ENCODE measurements around the gene DPH2. TPM values are rescaled to one million over a fixed set of nuclear protein-coding genes. Genes with fewer than 3 reads are reported as not detected.

DPH2 gene, protein sequence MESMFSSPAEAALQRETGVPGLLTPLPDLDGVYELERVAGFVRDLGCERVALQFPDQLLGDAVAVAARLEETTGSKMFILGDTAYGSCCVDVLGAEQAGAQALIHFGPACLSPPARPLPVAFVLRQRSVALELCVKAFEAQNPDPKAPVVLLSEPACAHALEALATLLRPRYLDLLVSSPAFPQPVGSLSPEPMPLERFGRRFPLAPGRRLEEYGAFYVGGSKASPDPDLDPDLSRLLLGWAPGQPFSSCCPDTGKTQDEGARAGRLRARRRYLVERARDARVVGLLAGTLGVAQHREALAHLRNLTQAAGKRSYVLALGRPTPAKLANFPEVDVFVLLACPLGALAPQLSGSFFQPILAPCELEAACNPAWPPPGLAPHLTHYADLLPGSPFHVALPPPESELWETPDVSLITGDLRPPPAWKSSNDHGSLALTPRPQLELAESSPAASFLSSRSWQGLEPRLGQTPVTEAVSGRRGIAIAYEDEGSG
- total RNA-seq, result 32.6 TPM

DNA sequence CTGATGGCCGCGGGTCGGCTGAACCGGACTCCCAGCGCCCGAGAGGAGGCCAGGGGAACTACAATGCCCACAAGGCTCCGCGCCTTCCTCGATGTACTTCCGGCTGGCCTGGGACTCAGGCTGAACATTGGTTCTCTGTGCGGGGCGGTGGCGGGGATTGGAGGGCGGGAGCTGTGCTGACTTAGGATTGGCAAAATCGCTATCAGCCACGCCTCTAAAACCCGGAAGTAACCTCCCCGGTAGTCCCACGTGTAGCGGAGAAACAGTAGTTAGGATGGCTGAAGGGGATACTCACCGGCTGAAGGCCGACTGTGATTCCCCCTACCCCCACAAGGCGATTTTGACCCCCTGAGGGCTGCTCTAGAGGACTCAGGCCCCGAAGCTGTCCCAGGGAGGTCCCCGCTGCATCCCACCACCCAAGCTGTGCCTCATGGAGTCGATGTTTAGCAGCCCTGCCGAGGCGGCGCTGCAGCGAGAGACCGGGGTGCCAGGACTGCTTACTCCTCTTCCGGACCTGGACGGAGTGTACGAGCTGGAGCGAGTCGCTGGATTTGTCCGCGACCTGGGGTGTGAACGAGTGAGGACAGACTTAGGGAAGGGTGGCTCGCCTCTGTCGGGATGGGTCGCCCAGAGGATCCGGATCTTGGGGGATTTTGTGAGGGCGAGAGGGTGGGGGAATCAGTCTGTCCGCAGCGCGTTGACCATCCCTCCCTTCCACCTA lies at the start of gene DPH2:
Gene DPH2, plus strand, starts transcription at position 265 of the 721 bp plus-strand sequence. Its CDS starts 166 bp downstream, at position 431.
- peak; percentile 76 to 98 (median 96) for DNase-seq (ENCODE audit: low read depth in 2 of 3, low spot score in 2 of 3)

DNA sequence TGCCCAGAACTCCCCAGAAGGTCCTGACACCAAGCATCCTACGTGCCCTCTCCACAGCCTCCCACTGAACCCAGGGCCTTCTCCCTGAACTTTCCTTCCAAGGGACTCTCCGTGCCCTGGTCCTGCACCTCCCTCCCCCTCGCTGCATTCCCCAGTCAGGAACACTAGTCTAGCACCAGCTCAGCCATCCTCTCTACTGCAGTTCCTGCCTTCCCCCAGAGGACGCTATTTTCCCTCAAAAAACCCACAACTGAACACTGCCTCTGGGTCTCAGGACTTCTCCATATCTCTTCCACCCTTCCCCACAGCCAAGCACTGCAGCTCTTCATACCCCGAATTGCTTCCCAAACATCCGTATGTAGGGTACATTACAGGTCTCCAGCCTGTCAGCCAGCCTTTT lies 48.8 kb upstream of the DPH2 start:
- DNase-seq (ENCODE audit: low read depth in 2 of 3, low spot score in 2 of 3), result no peak

DNA sequence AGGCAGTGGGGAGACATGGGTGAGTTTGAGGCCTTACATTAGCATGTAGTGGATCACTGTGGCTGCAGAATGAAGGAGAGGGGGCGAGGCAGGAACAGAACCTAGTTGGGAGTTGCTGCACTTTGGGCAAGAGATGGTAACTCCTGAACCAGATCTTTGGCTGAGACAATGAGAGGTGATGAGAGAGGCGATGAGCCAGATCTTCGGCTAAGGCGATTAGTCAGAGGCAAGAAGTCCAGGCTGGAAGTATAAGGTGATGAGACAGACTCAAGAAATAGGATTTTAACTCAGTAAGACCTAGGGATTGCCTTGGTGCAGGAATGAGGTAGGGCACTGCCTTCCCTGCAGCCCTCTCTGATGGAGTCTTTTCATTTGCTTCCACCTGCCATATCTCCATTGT lies 45.3 kb upstream of the DPH2 start:
- DNase-seq (ENCODE audit: low read depth in 2 of 3, low spot score in 2 of 3), result no peak

DNA sequence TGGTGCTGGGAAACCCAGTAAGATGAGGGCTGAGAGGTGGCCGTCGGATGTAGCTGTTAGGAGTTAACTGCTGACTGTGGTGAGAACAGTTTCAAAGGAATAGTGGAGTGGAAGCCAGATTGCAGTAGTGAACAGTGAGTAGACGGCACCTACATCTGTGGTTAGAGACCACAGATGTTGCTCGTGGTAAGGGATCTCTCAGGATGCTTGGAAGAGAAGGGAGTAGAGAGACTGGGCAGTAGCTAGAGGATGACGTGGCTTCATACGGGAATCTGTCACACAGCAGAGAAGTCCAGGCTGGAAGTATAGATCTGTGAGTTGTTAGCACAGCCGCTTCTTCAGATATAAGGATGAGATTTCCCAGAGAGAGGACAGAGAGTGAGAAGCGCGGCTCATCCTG lies 44.0 kb upstream of the DPH2 start:
- no peak for DNase-seq (ENCODE audit: low read depth in 2 of 3, low spot score in 2 of 3)

DNA sequence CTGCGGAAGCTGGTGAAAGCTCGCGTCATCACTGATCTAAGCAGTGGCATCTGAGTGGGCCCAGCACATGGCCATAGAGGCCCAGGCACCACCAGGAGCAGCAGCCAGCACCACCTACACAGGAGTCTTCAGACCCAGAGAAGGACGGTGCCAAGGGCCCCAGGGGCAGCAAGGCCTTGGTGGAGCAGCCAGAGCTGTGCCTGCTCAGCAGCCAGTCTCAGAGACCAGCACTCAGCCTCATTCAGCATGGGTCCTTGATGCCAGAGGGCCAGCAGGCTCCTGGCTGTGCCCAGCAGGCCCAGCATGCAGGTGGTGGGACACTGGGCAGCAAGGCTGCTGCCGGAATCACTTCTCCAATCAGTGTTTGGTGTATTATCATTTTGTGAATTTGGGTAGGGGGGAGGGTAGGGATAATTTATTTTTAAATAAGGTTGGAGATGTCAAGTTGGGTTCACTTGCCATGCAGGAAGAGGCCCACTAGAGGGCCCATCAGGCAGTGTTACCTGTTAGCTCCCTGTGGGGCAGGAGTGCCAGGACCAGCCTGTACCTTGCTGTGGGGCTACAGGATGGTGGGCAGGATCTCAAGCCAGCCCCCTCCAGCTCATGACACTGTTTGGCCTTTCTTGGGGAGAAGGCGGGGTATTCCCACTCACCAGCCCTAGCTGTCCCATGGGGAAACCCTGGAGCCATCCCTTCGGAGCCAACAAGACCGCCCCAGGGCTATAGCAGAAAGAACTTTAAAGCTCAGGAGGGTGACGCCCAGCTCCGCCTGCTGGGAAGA lies 39.5 kb upstream of the DPH2 start:
- DNase-seq (ENCODE audit: low read depth in 2 of 3, low spot score in 2 of 3), result peak in 1 of 3 donors; percentile 32

DNA sequence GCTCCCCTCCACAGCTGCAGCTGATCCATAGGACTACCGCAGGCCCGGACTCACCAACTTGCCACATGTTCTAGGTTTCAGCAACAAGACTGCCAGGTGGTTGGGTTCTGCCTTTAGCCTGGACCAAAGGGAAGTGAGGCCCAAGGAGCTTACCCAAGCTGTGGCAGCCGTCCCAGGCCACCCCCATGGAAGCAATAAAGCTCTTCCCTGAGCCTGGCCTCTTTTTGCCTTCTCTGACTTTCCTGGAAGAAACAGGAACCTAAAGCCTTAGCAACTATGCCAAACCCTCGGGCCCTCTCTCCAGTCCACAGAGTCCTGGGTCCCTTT lies 38.9 kb upstream of the DPH2 start:
- no peak for DNase-seq (ENCODE audit: low read depth in 2 of 3, low spot score in 2 of 3)

DNA sequence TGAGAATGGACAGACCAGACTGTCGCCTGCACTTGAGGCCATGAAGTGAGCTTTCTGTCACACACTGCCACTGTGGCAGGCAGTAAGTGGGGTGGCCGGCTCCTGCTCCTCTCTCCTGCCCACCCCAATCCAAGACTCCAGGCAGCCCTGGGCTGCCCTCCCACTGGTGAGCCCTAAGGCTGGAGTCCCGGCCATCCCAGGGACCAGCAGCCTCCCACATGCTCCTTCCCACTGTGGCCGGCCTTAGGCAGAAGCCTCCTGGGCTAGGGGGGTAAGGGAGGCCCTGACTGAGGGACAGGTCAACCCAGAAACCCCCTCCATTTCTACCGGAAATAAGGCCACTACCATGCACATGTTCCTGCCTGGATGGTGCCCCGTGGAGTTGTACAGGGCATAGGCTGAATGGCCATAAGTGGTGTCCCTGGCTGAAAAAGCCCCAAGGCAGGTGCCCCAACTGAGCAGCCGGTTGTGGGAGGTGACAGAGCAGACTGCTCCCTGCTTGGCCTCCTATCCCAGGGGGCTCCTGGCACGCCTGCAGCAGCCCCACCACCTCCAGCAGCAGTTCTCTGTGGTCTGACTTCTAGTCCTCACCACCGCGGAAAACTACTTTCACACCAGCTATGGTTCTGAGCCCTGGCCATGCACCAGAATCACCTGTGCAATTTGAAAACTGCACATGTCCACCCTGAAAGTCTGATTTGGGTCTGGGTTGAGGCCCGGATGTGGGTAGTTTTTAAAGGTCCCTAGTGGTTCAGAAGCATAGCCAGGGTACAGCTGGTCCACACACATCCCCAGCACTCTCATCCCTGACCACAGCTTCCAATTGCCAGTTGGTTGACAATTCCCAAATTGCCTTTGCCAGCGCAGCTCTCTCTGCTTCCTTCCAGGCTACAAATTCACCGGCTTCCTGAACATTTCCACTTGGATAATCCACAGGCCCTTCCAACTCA lies 37.8 kb upstream of the DPH2 start:
- DNase-seq (ENCODE audit: low read depth in 2 of 3, low spot score in 2 of 3), result no peak

DNA sequence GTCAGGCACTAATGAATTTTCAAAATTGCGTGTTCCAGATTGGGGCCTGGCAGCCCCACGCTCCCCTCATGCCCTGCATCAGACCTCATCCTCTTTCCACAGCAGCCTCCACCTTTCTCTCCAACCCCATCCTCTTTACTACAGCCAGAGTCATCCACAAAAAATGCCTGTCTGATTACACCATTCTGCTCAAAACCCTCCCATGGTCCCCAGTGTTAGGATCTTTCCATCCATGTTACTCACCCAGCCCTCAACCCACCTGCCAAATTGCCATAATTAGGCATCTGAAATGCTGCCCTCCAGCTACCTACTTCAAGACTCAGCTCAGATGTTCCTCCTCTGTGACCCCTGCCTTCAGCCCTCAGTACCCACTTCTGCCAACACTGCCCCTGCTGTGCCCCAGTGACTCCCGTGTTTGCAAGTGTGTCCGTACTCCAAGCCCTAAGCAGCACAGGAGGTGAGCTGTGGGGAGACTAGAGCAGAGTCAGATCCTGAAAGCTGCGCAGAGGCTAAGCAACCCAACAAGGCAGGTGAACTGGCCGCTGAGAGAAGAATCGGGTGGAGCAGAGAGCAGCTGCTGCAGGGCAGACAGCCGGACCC lies 36.9 kb upstream of the DPH2 start:
- DNase-seq (ENCODE audit: low read depth in 2 of 3, low spot score in 2 of 3), result peak in 1 of 3 donors; percentile 22

DNA sequence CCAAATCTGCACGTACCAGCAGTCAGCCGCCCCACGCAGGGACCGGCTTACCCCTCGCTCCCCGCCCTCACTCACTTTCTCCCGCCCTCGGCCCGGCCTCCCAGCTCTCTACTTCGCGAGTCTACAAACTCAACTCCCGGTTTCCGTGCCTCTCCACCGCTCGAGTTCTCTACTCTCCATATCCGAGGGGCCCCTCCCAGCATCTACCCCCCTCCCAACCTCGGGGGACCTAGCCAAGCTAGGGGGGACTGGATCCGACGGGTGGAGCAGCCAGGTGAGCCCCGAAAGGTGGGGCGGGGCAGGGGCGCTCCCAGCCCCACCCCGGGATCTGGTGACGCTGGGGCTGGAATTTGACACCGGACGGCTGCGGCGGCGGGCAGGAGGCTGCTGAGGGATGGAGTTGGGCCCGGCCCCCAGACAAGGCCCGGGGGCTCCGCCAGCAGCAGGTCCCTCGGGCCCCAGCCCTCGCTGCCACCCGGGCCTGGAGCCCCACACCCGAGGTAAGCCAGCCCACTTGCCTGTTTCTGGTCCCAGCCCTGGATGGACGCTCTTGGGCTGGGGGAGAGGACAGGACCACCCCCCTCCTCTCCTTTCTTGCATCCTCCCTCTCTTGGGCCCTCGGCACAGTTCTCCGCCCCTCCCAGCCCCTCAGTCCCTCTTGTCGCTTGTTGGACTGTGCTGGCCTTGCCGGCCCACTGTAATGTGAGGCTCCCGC lies 36.3 kb upstream of the DPH2 start, which contains the start of gene ARTN:
Gene ARTN, plus strand, starts transcription at position 416 of the 715 bp plus-strand sequence. CDS start 1,856 bp downstream, outside the sequence.
- peak in 1 of 3 donors; percentile 17 for DNase-seq (ENCODE audit: low read depth in 2 of 3, low spot score in 2 of 3)

DNA sequence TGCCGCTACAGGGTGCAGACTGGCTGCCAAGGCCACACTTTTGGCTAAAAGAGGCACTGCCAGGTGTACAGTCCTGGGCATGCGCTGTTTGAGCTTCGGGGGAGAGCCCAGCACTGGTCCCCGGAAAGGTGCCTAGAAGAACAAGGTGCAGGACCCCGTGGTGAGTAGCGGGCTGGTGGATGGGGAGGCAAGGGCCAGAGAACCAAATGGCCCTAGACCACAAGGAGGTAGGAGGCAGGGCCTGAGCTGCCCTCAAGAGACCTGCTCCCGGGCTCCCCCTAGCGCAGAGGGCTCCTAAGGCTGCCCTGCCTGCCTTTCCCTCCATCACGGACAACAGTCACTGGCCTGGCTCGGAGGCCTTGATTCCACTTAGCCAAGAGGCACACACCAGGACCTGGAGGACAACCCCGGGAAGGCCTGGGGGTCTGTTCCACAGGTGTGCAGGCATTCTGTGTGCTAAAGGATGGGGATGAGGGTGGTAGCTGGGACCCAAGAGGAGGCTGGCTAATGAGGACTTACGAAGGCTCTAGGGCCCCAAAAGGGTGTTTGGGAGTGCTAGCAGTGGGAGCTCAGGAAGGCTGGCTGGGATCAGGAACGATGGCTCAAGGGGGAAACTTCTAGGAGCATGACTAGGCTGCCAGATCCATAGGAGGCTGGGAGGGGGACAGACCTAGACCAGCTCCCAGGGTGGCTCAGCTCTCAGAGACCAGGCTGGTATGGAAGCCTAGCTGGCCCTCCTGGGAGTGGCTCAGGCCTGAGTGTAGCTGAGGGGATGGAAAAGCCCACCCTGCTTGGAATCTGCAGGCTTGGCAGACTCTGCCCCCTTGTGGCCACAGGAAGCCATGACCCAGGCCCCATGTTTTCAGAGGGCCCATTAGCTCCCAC lies 35.5 kb upstream of the DPH2 start:
- peak in 2 of 3 donors; percentile 58 to 69 for DNase-seq (ENCODE audit: low read depth in 2 of 3, low spot score in 2 of 3)

DNA sequence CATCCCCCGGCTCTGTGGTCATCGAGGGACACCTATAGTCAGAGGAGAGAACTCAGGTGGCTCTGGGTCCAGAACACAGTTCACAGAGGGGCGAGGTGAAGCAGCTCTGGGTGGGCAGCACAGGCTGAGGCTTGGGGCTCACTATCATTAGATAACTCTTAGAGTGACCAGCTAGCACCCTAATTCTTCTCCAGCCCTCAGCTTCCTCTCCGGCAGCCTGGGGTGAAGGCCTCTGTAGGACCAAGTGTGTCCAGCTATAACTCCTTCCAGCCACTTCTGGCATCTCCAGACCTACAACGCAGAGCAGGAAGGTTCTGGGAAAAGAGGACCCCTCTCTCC lies 34.9 kb upstream of the DPH2 start:
- DNase-seq (ENCODE audit: low read depth in 2 of 3, low spot score in 2 of 3), result no peak

DNA sequence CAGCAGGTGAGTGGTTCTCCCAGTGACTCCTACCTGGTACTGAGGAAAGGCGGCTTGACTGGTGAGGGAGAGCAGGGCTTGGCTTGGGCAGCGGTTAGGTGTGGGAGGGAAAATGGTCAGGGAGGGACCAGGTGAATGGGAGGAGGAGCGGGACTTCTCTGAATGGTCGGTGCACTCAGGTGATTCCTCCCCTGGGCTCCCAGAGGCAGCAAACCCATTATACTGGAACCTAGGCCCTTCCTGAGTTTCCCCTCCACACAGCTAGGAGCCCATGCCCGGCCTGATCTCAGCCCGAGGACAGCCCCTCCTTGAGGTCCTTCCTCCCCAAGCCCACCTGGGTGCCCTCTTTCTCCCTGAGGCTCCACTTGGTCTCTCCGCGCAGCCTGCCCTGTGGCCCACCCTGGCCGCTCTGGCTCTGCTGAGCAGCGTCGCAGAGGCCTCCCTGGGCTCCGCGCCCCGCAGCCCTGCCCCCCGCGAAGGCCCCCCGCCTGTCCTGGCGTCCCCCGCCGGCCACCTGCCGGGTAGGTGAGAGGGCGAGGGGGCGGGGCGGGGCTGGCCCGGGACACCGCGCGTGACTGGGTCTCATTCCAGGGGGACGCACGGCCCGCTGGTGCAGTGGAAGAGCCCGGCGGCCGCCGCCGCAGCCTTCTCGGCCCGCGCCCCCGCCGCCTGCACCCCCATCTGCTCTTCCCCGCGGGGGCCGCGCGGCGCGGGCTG lies 33.9 kb upstream of the DPH2 start:
- no peak for DNase-seq (ENCODE audit: low read depth in 2 of 3, low spot score in 2 of 3)

DNA sequence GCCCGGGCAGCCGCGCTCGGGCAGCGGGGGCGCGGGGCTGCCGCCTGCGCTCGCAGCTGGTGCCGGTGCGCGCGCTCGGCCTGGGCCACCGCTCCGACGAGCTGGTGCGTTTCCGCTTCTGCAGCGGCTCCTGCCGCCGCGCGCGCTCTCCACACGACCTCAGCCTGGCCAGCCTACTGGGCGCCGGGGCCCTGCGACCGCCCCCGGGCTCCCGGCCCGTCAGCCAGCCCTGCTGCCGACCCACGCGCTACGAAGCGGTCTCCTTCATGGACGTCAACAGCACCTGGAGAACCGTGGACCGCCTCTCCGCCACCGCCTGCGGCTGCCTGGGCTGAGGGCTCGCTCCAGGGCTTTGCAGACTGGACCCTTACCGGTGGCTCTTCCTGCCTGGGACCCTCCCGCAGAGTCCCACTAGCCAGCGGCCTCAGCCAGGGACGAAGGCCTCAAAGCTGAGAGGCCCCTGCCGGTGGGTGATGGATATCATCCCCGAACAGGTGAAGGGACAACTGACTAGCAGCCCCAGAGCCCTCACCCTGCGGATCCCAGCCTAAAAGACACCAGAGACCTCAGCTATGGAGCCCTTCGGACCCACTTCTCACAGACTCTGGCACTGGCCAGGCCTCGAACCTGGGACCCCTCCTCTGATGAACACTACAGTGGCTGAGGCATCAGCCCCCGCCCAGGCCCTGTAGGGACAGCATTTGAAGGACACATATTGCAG lies 33.2 kb upstream of the DPH2 start:
- DNase-seq (ENCODE audit: low read depth in 2 of 3, low spot score in 2 of 3), result peak in 1 of 3 donors; percentile 50

DNA sequence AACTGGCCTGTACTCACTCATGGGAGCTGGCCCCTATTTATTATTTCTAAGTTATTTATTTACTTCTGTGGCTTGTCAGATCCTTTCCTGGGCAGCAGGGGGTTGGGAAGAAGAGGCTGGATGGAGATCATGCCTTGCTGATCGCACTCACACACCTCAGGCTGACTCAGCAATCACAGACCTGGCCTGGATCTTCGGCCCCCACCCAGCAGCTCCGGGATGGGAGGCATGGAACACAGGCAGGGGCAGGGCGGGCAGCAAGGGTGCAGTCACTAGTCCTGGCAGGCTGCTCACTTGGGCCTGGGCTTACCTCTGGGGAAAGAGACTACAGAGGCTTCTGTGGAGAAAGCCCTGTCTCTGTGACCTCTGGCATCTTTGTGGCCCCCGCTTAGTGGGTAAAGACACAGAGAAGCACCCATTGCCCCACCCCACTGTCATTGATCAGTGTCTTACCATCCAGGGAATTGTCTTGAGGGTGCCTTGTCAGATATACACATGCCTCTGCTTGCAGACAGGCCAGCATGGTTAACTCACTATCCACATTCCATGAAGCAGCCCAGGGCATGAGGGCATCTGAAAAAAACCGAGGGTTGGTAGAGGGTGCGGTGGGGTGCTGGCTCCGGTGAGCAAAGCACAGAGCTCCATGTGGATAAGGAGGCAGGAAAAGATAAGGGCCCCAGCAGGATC lies 32.5 kb upstream of the DPH2 start:
- no peak for DNase-seq (ENCODE audit: low read depth in 2 of 3, low spot score in 2 of 3)

DNA sequence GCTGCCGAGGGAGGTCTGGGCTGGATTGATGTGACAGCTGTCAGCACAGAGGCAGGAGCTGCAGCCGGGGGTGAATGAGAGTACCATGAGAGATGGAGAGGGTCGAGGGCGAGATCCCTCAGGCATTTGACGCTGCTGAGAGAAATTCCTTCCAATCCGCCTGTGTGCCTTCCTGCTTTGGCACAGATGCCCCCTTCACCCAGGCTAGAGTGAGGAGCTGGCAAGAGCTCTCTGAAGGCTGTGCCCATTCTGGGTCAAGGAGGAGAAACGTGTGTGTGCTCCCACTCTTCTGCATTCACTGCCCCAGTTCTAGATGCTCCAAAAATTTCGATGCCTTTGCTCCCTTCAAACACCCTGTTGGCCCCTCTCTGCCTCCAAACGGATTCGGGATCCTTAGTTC lies 31.4 kb upstream of the DPH2 start:
- no peak for DNase-seq (ENCODE audit: low read depth in 2 of 3, low spot score in 2 of 3)

DNA sequence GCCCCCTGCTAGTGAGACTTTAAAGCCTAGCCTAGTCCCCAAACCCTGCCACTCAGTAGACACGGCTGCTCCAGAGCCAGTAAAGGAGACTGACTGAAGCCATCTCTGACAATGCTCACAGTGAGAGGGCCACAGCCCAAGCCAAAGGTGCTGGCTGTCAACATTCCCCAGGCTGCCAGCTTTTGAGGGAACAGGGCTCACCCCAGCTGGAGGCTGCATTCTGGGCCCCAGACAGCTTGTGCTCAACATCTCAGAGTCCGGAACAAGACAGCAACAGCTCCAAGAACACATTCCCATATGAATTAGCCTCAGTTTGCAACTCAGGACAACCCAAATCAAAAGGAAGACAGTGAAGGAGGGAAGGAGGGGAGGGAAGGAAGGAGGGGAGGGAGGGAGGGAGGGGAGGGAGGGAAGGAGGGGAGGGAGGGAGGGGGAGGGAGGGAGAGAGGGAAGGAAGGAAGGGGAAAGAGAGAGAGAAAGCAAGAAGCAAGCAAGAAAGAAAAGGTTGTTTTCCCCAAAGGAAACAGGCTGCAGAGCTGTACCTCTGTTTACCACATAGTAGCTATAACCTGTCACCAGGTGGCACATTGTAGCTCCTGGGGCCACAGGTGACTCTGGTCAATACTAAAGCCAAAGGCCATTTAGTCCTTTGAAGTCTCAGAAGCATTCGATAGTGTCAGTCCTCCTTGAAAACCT lies 30.8 kb upstream of the DPH2 start:
- DNase-seq (ENCODE audit: low read depth in 2 of 3, low spot score in 2 of 3), result no peak
